ENCODE measurements around the gene CFAP43.
"Not testable (repeated sequence)": the region's sequence is repeated elsewhere in the genome, so short reads cannot be mapped to it uniquely, and the experiment has no call there.

CFAP43 gene

DNA sequence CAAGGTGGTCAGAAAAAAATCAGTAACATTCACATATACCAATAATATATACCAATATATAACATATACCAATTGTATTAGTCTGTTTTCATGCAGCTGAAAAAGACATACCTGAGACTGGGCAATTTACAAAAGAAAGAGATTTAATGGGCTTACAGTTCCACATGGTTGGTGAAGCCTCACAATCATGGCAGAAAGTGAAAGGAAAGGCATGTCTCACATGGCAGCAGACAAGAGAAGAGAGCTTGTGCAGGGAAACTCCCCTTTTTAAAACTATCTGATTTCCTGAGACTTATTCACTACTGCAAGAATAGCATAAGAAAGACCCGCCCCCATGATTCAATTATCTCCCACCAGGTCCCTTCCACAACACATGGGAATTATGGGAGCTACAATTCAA is 58.0 kb downstream of the CFAP43 start:
- H3K36me3 ChIP-seq (ENCODE audit: control insufficient read depth, insufficient read depth, low read length) = not testable (repeated sequence)

GRCh38 chr10:104170610-104171254 is 61.4 kb downstream of the CFAP43 start:
- Histone ChIP-seq H3K4me1 (ENCODE audit: control insufficient read depth, insufficient read depth, low read length) (no peaks in the 10 kb centered on the region), H3K4me3 (ENCODE audit: low read depth, low read length) (no peak overlapping the region), H3K9me3 (ENCODE audit: control insufficient read depth, insufficient read depth, low read depth, low read length) (peaks cover 13% of the 10 kb centered on the region; the same call in 1 of the 2 replicates), H3K9ac (ENCODE audit: low read length) (no peak overlapping the region), H3K27me3 (ENCODE audit: control insufficient read depth, insufficient read depth, low read length) (no peaks in the 10 kb centered on the region), H3K36me3 (ENCODE audit: control insufficient read depth, insufficient read depth, low read length) (no peaks in the 10 kb centered on the region), H3K27ac (ENCODE audit: low read depth, low read length) (no peak overlapping the region)

More for the DNA sequence above, 58.0 kb downstream of the CFAP43 start:
- H3K4me1 ChIP-seq (ENCODE audit: control insufficient read depth, insufficient read depth, low read length); H3K4me3 ChIP-seq (ENCODE audit: low read depth, low read length); H3K27ac ChIP-seq (ENCODE audit: low read depth, low read length); H3K27me3 ChIP-seq (ENCODE audit: control insufficient read depth, insufficient read depth, low read length); H3K9ac ChIP-seq (ENCODE audit: low read length): not testable (repeated sequence)
- peaks cover 19% of the 10 kb centered on the region; the same call in 1 of the 2 replicates for H3K9me3 ChIP-seq (ENCODE audit: control insufficient read depth, insufficient read depth, low read depth, low read length)

- no peaks in the 10 kb centered on the region for H3K27me3 ChIP-seq (ENCODE audit: control insufficient read depth, insufficient read depth, low read length)
- H3K27ac ChIP-seq (ENCODE audit: low read depth, low read length) = no peak overlapping the region
- H3K4me1 ChIP-seq (ENCODE audit: control insufficient read depth, insufficient read depth, low read length) = peaks cover 30% of the 10 kb centered on the region
- H3K9ac ChIP-seq (ENCODE audit: low read length) = no peak overlapping the region
- H3K9me3 ChIP-seq (ENCODE audit: control insufficient read depth, insufficient read depth, low read depth, low read length) = peaks cover 11% of the 10 kb centered on the region; the same call in 1 of the 2 replicates
- H3K4me3 ChIP-seq (ENCODE audit: low read depth, low read length) = no peak overlapping the region
- H3K36me3 ChIP-seq (ENCODE audit: control insufficient read depth, insufficient read depth, low read length) = no peaks in the 10 kb centered on the region
These were observed 76.6 kb downstream of the CFAP43 start for GRCh38 chr10:104155591-104155990.

GRCh38 chr10:104151737-104152136 is 80.4 kb downstream of the CFAP43 start:
- Histone ChIP-seq H3K9me3 (ENCODE audit: control insufficient read depth, insufficient read depth, low read depth, low read length) (peaks cover 11% of the 10 kb centered on the region; the same call in 1 of the 2 replicates), H3K36me3 (ENCODE audit: control insufficient read depth, insufficient read depth, low read length) (no peaks in the 10 kb centered on the region), H3K4me3 (ENCODE audit: low read depth, low read length) (no peak overlapping the region), H3K27ac (ENCODE audit: low read depth, low read length) (no peak overlapping the region), H3K27me3 (ENCODE audit: control insufficient read depth, insufficient read depth, low read length) (no peaks in the 10 kb centered on the region), H3K4me1 (ENCODE audit: control insufficient read depth, insufficient read depth, low read length) (peaks cover 25% of the 10 kb centered on the region), H3K9ac (ENCODE audit: low read length) (no peak overlapping the region)

DNA sequence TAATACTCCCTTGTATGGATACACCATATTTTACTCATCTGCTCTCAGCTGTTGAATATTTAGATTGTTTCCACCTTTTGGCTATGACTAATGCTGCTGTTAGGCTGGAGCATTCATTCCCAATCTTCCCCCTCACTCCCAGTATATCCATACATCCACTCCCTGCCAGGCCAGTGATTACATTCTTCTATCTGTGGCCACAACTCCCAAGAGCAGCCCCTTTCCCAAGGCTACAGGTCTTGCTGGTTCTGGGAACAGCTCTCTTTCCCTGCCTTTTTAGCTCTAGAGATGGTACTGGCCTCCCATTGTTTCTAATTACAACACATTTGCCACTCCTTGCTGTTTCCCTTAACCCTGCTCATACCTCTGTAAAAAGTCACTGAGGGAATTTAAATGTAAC is 82.0 kb downstream of the CFAP43 start:
- Histone ChIP-seq H3K4me1 (ENCODE audit: control insufficient read depth, insufficient read depth, low read length) (peaks cover 13% of the 10 kb centered on the region), H3K9ac (ENCODE audit: low read length) (no peak overlapping the region), H3K9me3 (ENCODE audit: control insufficient read depth, insufficient read depth, low read depth, low read length) (peaks cover 11% of the 10 kb centered on the region; the same call in 1 of the 2 replicates), H3K27me3 (ENCODE audit: control insufficient read depth, insufficient read depth, low read length) (no peaks in the 10 kb centered on the region), H3K4me3 (ENCODE audit: low read depth, low read length) (no peak overlapping the region), H3K27ac (ENCODE audit: low read depth, low read length) (no peak overlapping the region), H3K36me3 (ENCODE audit: control insufficient read depth, insufficient read depth, low read length) (no peaks in the 10 kb centered on the region)

GRCh38 chr10:104146882-104147281 is 85.3 kb downstream of the CFAP43 start:
- Histone ChIP-seq H3K36me3 (ENCODE audit: control insufficient read depth, insufficient read depth, low read length) (no peaks in the 10 kb centered on the region), H3K9me3 (ENCODE audit: control insufficient read depth, insufficient read depth, low read depth, low read length) (no peaks in the 10 kb centered on the region; the same call in 1 of the 2 replicates), H3K9ac (ENCODE audit: low read length) (no peak overlapping the region), H3K4me3 (ENCODE audit: low read depth, low read length) (no peak overlapping the region), H3K27me3 (ENCODE audit: control insufficient read depth, insufficient read depth, low read length) (no peaks in the 10 kb centered on the region), H3K27ac (ENCODE audit: low read depth, low read length) (no peak overlapping the region), H3K4me1 (ENCODE audit: control insufficient read depth, insufficient read depth, low read length) (peaks cover 14% of the 10 kb centered on the region)

- H3K36me3 ChIP-seq (ENCODE audit: control insufficient read depth, insufficient read depth, low read length) = no peaks in the 10 kb centered on the region
- H3K4me1 ChIP-seq (ENCODE audit: control insufficient read depth, insufficient read depth, low read length) = peaks cover 18% of the 10 kb centered on the region
- H3K9ac ChIP-seq (ENCODE audit: low read length) = no peak overlapping the region
- no peak overlapping the region for H3K27ac ChIP-seq (ENCODE audit: low read depth, low read length)
- H3K27me3 ChIP-seq (ENCODE audit: control insufficient read depth, insufficient read depth, low read length) = no peaks in the 10 kb centered on the region
- H3K9me3 ChIP-seq (ENCODE audit: control insufficient read depth, insufficient read depth, low read depth, low read length) = no peaks in the 10 kb centered on the region; the same call in 1 of the 2 replicates
- H3K4me3 ChIP-seq (ENCODE audit: low read depth, low read length) = no peak overlapping the region
These were observed 87.2 kb downstream of the CFAP43 start for GRCh38 chr10:104144931-104145330.

DNA sequence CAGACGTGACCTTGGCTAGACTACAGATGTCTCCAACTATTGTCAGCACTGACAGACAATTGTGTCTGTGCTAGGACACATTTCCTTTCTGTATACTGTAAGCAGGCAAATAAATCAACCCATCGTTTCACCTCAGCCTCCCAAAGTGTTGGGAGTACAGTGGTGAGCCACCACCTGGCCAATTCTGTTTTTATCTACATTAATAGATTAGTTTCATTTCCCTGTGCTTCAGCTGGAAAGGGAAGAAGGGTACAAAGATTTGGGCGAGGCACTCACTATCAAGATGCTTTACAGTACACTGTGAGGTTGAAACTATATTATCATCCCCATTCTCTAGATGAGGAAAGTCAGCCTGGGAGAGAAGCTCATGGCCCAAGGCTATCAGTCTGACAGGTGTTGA is 88.3 kb downstream of the CFAP43 start:
- no peaks in the 10 kb centered on the region; the same call in 1 of the 2 replicates for H3K9me3 ChIP-seq (ENCODE audit: control insufficient read depth, insufficient read depth, low read depth, low read length)
- no peaks in the 10 kb centered on the region for H3K27me3 ChIP-seq (ENCODE audit: control insufficient read depth, insufficient read depth, low read length)
- no peaks in the 10 kb centered on the region for H3K36me3 ChIP-seq (ENCODE audit: control insufficient read depth, insufficient read depth, low read length)
- H3K27ac ChIP-seq (ENCODE audit: low read depth, low read length) = no peak overlapping the region
- peaks cover 18% of the 10 kb centered on the region for H3K4me1 ChIP-seq (ENCODE audit: control insufficient read depth, insufficient read depth, low read length)
- H3K9ac ChIP-seq (ENCODE audit: low read length) = no peak overlapping the region
- H3K4me3 ChIP-seq (ENCODE audit: low read depth, low read length) = no peak overlapping the region

DNA sequence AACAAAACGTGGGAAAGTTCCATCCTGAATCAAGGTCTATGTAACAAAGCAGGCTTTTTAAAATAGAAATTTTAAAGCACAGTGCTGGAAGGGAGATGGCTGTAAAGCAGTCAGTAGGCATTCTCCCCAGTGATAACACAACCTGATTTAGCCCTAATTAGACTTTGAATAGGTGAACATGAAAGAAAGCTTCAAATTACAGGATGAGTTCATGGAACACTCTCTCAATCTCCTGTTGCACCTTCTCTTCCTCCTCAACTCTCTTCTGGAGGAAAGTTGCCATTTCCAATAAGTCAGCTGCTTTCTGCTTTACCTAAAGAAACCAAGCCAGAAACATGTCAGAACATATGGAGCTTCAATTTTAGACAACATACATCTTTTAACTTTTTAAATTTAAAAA is 90.1 kb downstream of the CFAP43 start:
- H3K9ac ChIP-seq (ENCODE audit: low read length) = no peak overlapping the region
- H3K27ac ChIP-seq (ENCODE audit: low read depth, low read length) = peak overlapping the region; percentile 5; the same call in 1 of the 2 replicates
- H3K4me1 ChIP-seq (ENCODE audit: control insufficient read depth, insufficient read depth, low read length) = peaks cover 18% of the 10 kb centered on the region
- H3K9me3 ChIP-seq (ENCODE audit: control insufficient read depth, insufficient read depth, low read depth, low read length) = no peaks in the 10 kb centered on the region; the same call in 1 of the 2 replicates
- H3K36me3 ChIP-seq (ENCODE audit: control insufficient read depth, insufficient read depth, low read length) = no peaks in the 10 kb centered on the region
- no peaks in the 10 kb centered on the region for H3K27me3 ChIP-seq (ENCODE audit: control insufficient read depth, insufficient read depth, low read length)
- H3K4me3 ChIP-seq (ENCODE audit: low read depth, low read length) = no peak overlapping the region

DNA sequence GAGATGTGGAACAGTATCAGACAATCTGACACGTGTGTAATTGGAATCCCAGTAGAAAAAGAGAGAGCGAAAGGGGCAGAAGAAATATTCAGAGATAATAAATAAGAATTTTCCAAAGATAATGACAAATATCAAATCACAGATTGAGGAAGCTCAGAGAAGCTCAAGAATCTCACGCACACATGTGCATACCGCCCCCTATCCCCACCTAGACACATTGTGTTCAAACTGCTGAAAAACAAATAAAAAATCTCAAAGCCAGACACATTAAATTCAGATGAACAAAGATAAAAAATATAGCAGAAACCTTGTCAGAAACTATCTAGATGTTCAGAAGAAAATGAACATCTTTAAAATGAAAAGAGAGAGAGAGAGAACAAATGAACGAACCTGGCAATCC is 92.9 kb downstream of the CFAP43 start:
- no peak overlapping the region for H3K9ac ChIP-seq (ENCODE audit: low read length)
- peaks cover 11% of the 10 kb centered on the region; the same call in 1 of the 2 replicates for H3K4me1 ChIP-seq (ENCODE audit: control insufficient read depth, insufficient read depth, low read length)
- no peaks in the 10 kb centered on the region for H3K9me3 ChIP-seq (ENCODE audit: control insufficient read depth, insufficient read depth, low read depth, low read length)
- H3K36me3 ChIP-seq (ENCODE audit: control insufficient read depth, insufficient read depth, low read length) = no peaks in the 10 kb centered on the region
- no peak overlapping the region for H3K27ac ChIP-seq (ENCODE audit: low read depth, low read length)
- H3K4me3 ChIP-seq (ENCODE audit: low read depth, low read length) = no peak overlapping the region
- no peaks in the 10 kb centered on the region for H3K27me3 ChIP-seq (ENCODE audit: control insufficient read depth, insufficient read depth, low read length)

DNA sequence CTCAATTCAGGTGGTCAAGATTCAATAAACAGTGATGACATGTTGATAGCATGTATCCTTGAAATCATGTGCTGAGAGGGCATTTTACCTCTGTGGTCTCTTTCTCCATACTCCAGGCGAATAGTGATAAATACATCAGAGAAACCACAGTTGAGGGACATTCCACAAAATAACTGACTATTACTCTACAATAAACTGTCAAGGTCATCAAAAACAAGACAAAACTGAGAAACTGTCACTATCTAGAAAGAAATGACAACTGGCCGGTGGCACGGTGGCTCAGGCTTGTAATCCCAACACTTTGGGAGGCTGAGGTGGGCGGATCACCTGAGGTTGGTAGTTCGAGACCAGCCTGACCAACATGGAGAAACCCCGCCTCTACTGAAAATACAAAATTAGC is 94.0 kb downstream of the CFAP43 start:
- Histone ChIP-seq H3K9ac (ENCODE audit: low read length) (no peak overlapping the region), H3K4me3 (ENCODE audit: low read depth, low read length) (no peak overlapping the region), H3K4me1 (ENCODE audit: control insufficient read depth, insufficient read depth, low read length) (peaks cover 11% of the 10 kb centered on the region; the same call in 1 of the 2 replicates), H3K36me3 (ENCODE audit: control insufficient read depth, insufficient read depth, low read length) (no peaks in the 10 kb centered on the region), H3K27ac (ENCODE audit: low read depth, low read length) (no peak overlapping the region), H3K27me3 (ENCODE audit: control insufficient read depth, insufficient read depth, low read length) (no peaks in the 10 kb centered on the region), H3K9me3 (ENCODE audit: control insufficient read depth, insufficient read depth, low read depth, low read length) (no peaks in the 10 kb centered on the region)

All from HUES6 (cell line).